ENCODE data around the gene ADAM19. TPM values are rescaled to one million over a fixed set of nuclear protein-coding genes. Genes with fewer than 3 reads are reported as not detected.

ADAM19 gene, protein sequence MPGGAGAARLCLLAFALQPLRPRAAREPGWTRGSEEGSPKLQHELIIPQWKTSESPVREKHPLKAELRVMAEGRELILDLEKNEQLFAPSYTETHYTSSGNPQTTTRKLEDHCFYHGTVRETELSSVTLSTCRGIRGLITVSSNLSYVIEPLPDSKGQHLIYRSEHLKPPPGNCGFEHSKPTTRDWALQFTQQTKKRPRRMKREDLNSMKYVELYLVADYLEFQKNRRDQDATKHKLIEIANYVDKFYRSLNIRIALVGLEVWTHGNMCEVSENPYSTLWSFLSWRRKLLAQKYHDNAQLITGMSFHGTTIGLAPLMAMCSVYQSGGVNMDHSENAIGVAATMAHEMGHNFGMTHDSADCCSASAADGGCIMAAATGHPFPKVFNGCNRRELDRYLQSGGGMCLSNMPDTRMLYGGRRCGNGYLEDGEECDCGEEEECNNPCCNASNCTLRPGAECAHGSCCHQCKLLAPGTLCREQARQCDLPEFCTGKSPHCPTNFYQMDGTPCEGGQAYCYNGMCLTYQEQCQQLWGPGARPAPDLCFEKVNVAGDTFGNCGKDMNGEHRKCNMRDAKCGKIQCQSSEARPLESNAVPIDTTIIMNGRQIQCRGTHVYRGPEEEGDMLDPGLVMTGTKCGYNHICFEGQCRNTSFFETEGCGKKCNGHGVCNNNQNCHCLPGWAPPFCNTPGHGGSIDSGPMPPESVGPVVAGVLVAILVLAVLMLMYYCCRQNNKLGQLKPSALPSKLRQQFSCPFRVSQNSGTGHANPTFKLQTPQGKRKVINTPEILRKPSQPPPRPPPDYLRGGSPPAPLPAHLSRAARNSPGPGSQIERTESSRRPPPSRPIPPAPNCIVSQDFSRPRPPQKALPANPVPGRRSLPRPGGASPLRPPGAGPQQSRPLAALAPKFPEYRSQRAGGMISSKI
- polyA plus RNA-seq (2012; ENCODE audit: missing spikeins) = 8.4 TPM

DNA sequence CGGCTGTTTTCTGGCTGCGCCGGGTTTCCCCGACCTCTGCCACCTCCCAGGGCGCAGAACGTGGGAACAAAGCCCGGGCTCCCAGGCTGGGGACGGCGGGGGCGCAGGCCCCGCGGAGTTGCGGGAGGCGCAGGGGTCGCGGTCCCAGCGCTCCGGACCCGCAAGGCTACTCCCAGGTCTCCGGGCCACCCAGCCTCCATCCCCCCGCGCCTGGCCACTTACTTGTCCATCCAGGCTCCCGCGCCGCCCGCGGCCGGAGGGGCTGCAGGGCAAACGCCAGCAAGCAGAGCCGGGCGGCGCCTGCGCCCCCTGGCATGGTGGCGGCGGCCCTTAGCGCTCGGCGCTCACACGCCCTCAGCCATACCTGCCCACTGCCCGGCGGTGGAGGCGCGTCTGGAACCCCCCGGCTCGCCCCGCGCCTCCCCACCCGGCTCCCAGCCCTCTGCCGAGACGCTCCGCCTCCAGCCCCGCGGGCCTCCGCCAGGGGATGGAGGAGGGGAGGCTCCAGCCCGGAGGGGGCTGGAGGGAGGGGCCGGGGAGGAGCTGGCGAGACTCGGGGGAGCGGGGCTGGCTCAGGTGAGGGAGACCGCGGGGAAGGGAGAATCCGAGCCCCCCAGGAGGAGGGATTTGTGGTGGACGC lies at the start of gene ADAM19:
TSS of gene ADAM19 (minus strand) at position 395 of the 640 bp plus-strand sequence. CDS start at position 316, 79 bp downstream.
- FAIRE-seq = no peak
- peak; percentile 68 for DNase-seq (ENCODE audit: insufficient read length)
- TF ChIP-seq POLR2AphosphoS5 (IDR thresholded peaks at IDR 0.05; ENCODE audit: low read depth, low read length) = no peak
- TF ChIP-seq TAF1 (IDR thresholded peaks at IDR 0.05; ENCODE audit: borderline replicate concordance, low read depth, low read length) = no peak
- no peak; the same call in 1 of the 2 replicates for TF ChIP-seq POLR2A (IDR thresholded peaks at IDR 0.05; ENCODE audit: low read depth, low read length)

DNA sequence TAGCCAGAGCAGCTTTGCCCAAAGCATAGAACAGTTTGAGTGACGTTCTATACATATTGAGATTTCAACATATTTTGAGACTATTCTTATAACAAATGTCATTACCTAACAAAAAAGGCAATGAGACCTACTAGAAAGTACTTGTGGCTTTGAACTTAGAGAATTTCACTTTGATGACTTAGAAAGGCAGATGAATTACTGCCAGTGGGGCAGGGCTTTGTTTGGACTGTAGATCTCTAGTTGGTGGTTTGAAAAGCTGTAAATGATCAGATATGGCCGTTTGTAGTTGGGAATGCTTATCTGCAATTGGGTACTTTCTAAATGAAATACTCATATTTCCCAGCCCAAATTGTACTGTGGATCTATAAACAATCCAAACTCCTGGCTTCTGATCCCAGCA lies 48.6 kb upstream of the ADAM19 start:
- DNase-seq (ENCODE audit: insufficient read length) (no peak), FAIRE-seq (no peak)
- TF ChIP-seq POLR2AphosphoS5 (IDR thresholded peaks at IDR 0.05; ENCODE audit: low read depth, low read length) (no peak), POLR2A (IDR thresholded peaks at IDR 0.05; ENCODE audit: low read depth, low read length) (no peak), TAF1 (IDR thresholded peaks at IDR 0.05; ENCODE audit: borderline replicate concordance, low read depth, low read length) (no peak)

DNA sequence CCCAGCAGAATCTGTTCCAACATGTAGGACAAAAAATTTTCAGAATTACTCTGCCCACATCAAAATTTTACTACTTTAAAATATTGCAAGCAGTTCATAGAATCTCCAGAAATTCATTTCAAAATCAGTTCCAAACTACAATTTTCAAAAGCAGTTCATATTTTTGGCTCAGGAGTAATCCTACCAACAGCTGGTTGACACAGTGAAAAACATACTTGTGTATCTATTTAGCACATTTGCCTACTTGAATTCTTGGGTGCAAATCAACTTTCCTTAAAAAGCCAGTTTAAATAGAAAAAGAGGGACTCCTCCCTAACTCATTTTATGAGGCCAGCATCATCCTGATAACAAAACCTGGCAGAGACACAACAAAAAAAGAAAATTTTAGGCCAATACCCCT lies 45.2 kb upstream of the ADAM19 start:
- DNase-seq (ENCODE audit: insufficient read length) (no peak), FAIRE-seq (no peak)
- TF ChIP-seq POLR2AphosphoS5 (IDR thresholded peaks at IDR 0.05; ENCODE audit: low read depth, low read length) (no peak), POLR2A (IDR thresholded peaks at IDR 0.05; ENCODE audit: low read depth, low read length) (no peak), TAF1 (IDR thresholded peaks at IDR 0.05; ENCODE audit: borderline replicate concordance, low read depth, low read length) (no peak)

DNA sequence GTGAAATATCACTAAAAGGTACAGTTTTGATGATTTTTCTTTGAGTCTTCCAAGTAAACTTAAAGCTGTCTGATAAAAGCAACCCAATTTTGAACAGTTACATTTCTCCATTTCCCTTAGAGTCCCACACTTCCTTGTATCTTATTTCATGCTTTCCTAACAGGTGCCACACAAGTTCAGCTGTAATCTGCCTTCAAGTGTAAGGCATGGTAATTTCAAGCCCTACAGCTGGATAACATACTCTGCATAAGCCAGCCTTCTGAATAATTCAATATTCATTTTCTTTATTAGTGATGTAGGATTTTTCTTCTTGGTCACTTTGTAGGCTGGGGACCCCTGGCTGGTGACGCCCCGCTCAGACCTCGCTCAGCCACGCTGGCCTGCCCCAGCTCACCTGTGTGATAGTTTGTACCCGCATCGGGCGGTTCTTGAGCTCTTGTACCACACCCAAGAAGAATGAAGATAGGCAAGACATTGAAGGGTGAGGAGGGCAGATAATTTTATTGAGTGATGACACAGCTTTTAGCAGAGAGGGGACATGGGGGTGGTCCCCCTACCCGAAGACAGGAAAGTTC lies 42.7 kb upstream of the ADAM19 start:
- no peak for TF ChIP-seq POLR2AphosphoS5 (IDR thresholded peaks at IDR 0.05; ENCODE audit: low read depth, low read length)
- DNase-seq (ENCODE audit: insufficient read length) (no peak), FAIRE-seq (no peak)

DNA sequence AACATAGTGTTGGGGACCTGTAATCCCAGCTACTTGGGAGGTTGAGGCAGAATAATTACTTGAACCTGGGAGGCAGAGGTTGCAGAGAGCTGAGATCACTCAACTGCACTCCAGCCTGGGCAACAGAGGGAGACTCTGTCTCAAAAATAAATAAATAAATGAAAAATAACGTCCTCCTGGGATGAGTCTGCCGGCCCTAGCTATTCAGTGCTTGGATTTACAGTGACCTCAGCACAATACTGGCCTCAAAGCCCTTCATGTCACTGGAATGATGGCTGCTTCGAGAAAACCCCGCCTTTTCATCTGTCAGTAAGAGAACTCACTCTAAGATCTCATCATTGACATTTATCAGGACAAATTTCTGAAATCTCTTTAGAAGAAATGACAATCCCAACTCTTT lies 41.2 kb upstream of the ADAM19 start:
- TF ChIP-seq POLR2A (IDR thresholded peaks at IDR 0.05; ENCODE audit: low read depth, low read length) (no peak), TAF1 (IDR thresholded peaks at IDR 0.05; ENCODE audit: borderline replicate concordance, low read depth, low read length) (no peak), POLR2AphosphoS5 (IDR thresholded peaks at IDR 0.05; ENCODE audit: low read depth, low read length) (no peak)
- no peak for DNase-seq (ENCODE audit: insufficient read length)
- no peak for FAIRE-seq

- FAIRE-seq (no peak), DNase-seq (ENCODE audit: insufficient read length) (no peak)
- TF ChIP-seq POLR2AphosphoS5 (IDR thresholded peaks at IDR 0.05; ENCODE audit: low read depth, low read length) = no peak
- TF ChIP-seq POLR2A (IDR thresholded peaks at IDR 0.05; ENCODE audit: low read depth, low read length) = no peak
- TF ChIP-seq TAF1 (IDR thresholded peaks at IDR 0.05; ENCODE audit: borderline replicate concordance, low read depth, low read length) = no peak
These were observed 38.0 kb upstream of the ADAM19 start for GRCh38 chr5:157613385-157614245.

- no peak for FAIRE-seq
- TF ChIP-seq POLR2A (IDR thresholded peaks at IDR 0.05; ENCODE audit: low read depth, low read length) = no peak
- TF ChIP-seq POLR2AphosphoS5 (IDR thresholded peaks at IDR 0.05; ENCODE audit: low read depth, low read length) = no peak
- no peak for TF ChIP-seq TAF1 (IDR thresholded peaks at IDR 0.05; ENCODE audit: borderline replicate concordance, low read depth, low read length)
- DNase-seq (ENCODE audit: insufficient read length) = no peak
These were observed 37.0 kb upstream of the ADAM19 start for GRCh38 chr5:157612581-157612980.

DNA sequence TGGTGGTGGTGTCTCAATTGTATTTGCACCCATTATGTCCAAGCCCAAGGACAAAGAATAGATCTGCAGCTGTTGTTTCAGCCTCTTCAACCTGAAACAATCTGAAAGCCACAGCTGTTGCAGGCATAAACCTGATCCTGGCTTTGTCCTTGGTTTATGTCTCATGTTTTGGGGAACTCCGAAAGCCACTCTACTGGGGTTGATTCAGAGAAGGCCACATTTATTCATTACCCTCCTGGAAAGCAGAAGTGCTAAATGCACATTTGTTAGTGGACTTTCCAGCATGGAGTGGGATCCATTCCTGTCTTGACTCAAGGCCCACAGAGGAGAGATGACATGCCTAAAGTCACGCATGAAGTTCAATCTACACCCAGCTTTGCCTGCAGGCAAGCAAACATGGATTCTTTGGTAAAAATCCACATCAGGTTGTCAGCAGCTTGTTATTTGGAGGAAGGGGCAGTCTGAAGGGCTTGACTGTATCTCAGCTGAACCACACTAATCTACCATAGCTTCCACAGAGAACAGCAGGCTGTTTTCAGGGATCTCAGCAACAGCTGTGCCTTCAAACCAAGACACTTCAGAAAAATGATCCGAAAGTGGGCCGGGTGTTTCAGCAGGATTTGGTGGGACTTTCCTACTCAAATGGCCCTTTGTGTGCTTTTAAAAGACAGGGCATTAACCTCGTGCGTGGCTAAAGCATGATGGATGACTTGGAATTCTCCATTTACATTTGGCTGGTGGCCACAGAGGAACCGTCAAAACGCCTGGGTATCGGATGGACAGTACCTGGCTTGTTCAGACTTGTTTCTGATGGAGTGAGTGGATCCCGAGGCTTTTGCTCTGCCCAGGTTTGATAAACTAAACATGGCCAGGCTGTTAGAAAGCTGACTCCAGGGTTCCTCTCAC lies 36.2 kb upstream of the ADAM19 start:
- peak; percentile 85 for FAIRE-seq
- DNase-seq (ENCODE audit: insufficient read length) = no peak
- no peak for TF ChIP-seq POLR2A (IDR thresholded peaks at IDR 0.05; ENCODE audit: low read depth, low read length)
- no peak for TF ChIP-seq POLR2AphosphoS5 (IDR thresholded peaks at IDR 0.05; ENCODE audit: low read depth, low read length)
- no peak for TF ChIP-seq TAF1 (IDR thresholded peaks at IDR 0.05; ENCODE audit: borderline replicate concordance, low read depth, low read length)

GRCh38 chr5:157610990-157611389 lies 35.4 kb upstream of the ADAM19 start:
- DNase-seq (ENCODE audit: insufficient read length) (no peak), FAIRE-seq (no peak)
- TF ChIP-seq POLR2AphosphoS5 (IDR thresholded peaks at IDR 0.05; ENCODE audit: low read depth, low read length) (no peak), TAF1 (IDR thresholded peaks at IDR 0.05; ENCODE audit: borderline replicate concordance, low read depth, low read length) (no peak), POLR2A (IDR thresholded peaks at IDR 0.05; ENCODE audit: low read depth, low read length) (no peak)

All from GM12892 (cell line).